ENCODE results near the gene ATOSB.

- no peak for TF ChIP-seq SUZ12 (IDR thresholded peaks at IDR 0.05; ENCODE audit: low read length)
- no peak for TF ChIP-seq HDAC2 (IDR thresholded peaks at IDR 0.05; ENCODE audit: borderline replicate concordance in 1 of 2, low read depth in 2 of 2, low read length in 2 of 2)
- TF ChIP-seq RBBP5 (IDR thresholded peaks at IDR 0.05; ENCODE audit: borderline replicate concordance, low read depth, low read length) = no peak
- no peak for TF ChIP-seq POLR2A (IDR thresholded peaks at IDR 0.05; ENCODE audit: control extremely low read depth in 1 of 2, low read depth in 2 of 2, low read length in 2 of 2)
- no peak for TF ChIP-seq SRF (IDR thresholded peaks at IDR 0.05; ENCODE audit: low read depth, low read length)
- no peak for TF ChIP-seq POLR2AphosphoS5 (IDR thresholded peaks at IDR 0.05; ENCODE audit: low read depth, low read length)
- no peak for TF ChIP-seq MAX (IDR thresholded peaks at IDR 0.05)
- no peak for TF ChIP-seq JUND (IDR thresholded peaks at IDR 0.05; ENCODE audit: low read length)
- TF ChIP-seq EZH2 (IDR thresholded peaks at IDR 0.05; ENCODE audit: low read depth, low read length, severe bottlenecking) = no peak
- TF ChIP-seq CTCF (IDR thresholded peaks at IDR 0.05; ENCODE audit: control extremely low read depth in 1 of 3, insufficient read depth in 1 of 3, low read depth in 1 of 3, low read length in 3 of 3) = no peak
- TF ChIP-seq ZNF274 (IDR thresholded peaks at IDR 0.05; ENCODE audit: borderline replicate concordance, extremely low read depth, low read length) = no peak
- TF ChIP-seq E2F6 (IDR thresholded peaks at IDR 0.05) = no peak
These were observed 10.5 kb downstream of the ATOSB start for GRCh38 chr9:35105126-35105525.

Measured in H1 (cell line).